IMR-90 (cell line): ENCODE measurements around the gene ARRB1. TPM values are rescaled to one million over a fixed set of nuclear protein-coding genes. Genes with fewer than 3 reads are reported as not detected.

ENCODE experiments used
- ATAC-seq: fragments of 200-7000 bp; cut with Tn5 transposase; 2 replicates; pipeline ENCODE4 v1.9.1; 2020; ENCODE audit warnings: low read depth, mild to moderate bottlenecking, moderate library complexity
- BruUV-seq: library from RNA; stranded (reverse); fragments of 400-500 nt; replicated peaks from 2 replicates; lab custom pipeline; 2021; lab: Mats Ljungman, UMichigan
- CTCF ChIA-PET: fragments of 300-600 bp; formaldehyde crosslinking; extraction: SDS; loops from one replicate; lab custom pipeline; 2021; ENCODE audit warnings: antibody characterized with exemption; lab: Yijun Ruan, JAX
- POLR2A ChIA-PET: fragments of 300-600 bp; sonication (Branson Sonifier 250); formaldehyde crosslinking; loops from one replicate; lab custom pipeline; 2022; ENCODE audit warnings: antibody characterized with exemption; ENCODE audit not compliant: unreplicated experiment; lab: Charles Lee
- DNase-seq: peaks from one replicate; pipeline ENCODE4 v3.0.0; 2013
- H2AFZ ChIP-seq: replicated peaks from 2 replicates; pipeline ENCODE3; 2013; ENCODE audit warnings: low read length, mild to moderate bottlenecking; ENCODE audit not compliant: poor library complexity
- H2AK5ac ChIP-seq: 2 replicates; pipeline ENCODE4 v1.6.1; 2013; ENCODE audit warnings: low read depth, low read length, inconsistent platforms
- H2AK9ac ChIP-seq: replicated peaks from 2 replicates; pipeline ENCODE3; 2013; ENCODE audit warnings: mild to moderate bottlenecking, low read depth, low read length, moderate library complexity; ENCODE audit not compliant: poor library complexity
- H2BK120ac ChIP-seq: 2 replicates; pipeline ENCODE4 v1.6.1; 2013; ENCODE audit warnings: low read depth, low read length, inconsistent platforms
- H2BK15ac ChIP-seq: 3 replicates; pipeline ENCODE4 v1.6.1; 2013; ENCODE audit warnings: low read depth, low read length, inconsistent platforms
- H2BK20ac ChIP-seq: 2 replicates; pipeline ENCODE4 v1.6.1; 2013; ENCODE audit warnings: low read depth, mild to moderate bottlenecking, inconsistent platforms, low read length, moderate library complexity
- H2BK5ac ChIP-seq: 2 replicates; pipeline ENCODE4 v1.6.1; 2013; ENCODE audit warnings: mild to moderate bottlenecking, low read depth, low read length, inconsistent platforms; ENCODE audit not compliant: poor library complexity, severe bottlenecking
- H3K14ac ChIP-seq: replicated peaks from 2 replicates; pipeline ENCODE4 v1.6.1; 2013; ENCODE audit warnings: low read depth, low read length, inconsistent platforms
- H3K18ac ChIP-seq: 2 replicates; pipeline ENCODE4 v1.6.1; 2013; ENCODE audit warnings: low read depth, low read length, control low read depth
- H3K23ac ChIP-seq: 2 replicates; pipeline ENCODE4 v1.6.1; 2013; ENCODE audit warnings: low read depth, low read length, inconsistent platforms
- H3K27ac ChIP-seq: 2 replicates; pipeline ENCODE4 v1.5.1; 2013; ENCODE audit warnings: mild to moderate bottlenecking, control low read depth, low read length; ENCODE audit not compliant: insufficient read depth
- H3K27me3 ChIP-seq: 2 replicates; pipeline ENCODE4 v1.6.1; 2013; ENCODE audit warnings: low read length; ENCODE audit not compliant: control insufficient read depth, insufficient read depth
- H3K36me3 ChIP-seq: 2 replicates; pipeline ENCODE4 v1.6.1; 2013; ENCODE audit warnings: low read length, mixed read lengths; ENCODE audit not compliant: control insufficient read depth, insufficient read depth
- H3K4ac ChIP-seq: 2 replicates; pipeline ENCODE4 v1.6.1; 2013; ENCODE audit warnings: low read depth, low read length, inconsistent platforms
- H3K4me1 ChIP-seq: 2 replicates; pipeline ENCODE4 v1.6.1; 2013; ENCODE audit warnings: low read length, mixed read lengths; ENCODE audit not compliant: control insufficient read depth, insufficient read depth
- H3K4me2 ChIP-seq: 2 replicates; pipeline ENCODE4 v1.6.1; 2013; ENCODE audit warnings: low read depth, mild to moderate bottlenecking, control low read depth, low read length, moderate library complexity
- H3K4me3 ChIP-seq: 2 replicates; pipeline ENCODE4 v1.5.1; 2013; ENCODE audit warnings: low read depth, mild to moderate bottlenecking, control low read depth, low read length, moderate library complexity; ENCODE audit not compliant: insufficient read depth
- H3K56ac ChIP-seq: 2 replicates; pipeline ENCODE4 v1.6.1; 2013; ENCODE audit warnings: low read length, inconsistent platforms; ENCODE audit not compliant: insufficient read depth; ENCODE audit errors: extremely low read depth
- H3K79me1 ChIP-seq, 2 experiments: 2 replicates each; pipeline ENCODE4 v1.6.1; 2013; ENCODE audit warnings: low read length in 2 of 2, inconsistent platforms in 1 of 2, low read depth in 1 of 2
- H3K9ac ChIP-seq: 2 replicates; pipeline ENCODE4 v1.6.1; 2013; ENCODE audit warnings: low read depth, low read length, control low read depth
- H3K9me1 ChIP-seq: 2 replicates; pipeline ENCODE4 v1.6.1; 2013; ENCODE audit warnings: low read length, inconsistent platforms; ENCODE audit not compliant: insufficient read depth
- H3K9me3 ChIP-seq: 2 replicates; pipeline ENCODE4 v1.6.1; 2013; ENCODE audit warnings: low read length; ENCODE audit not compliant: control insufficient read depth, insufficient read depth
- H4K20me1 ChIP-seq: 2 replicates; pipeline ENCODE4 v1.6.1; 2013; ENCODE audit warnings: low read length, inconsistent platforms; ENCODE audit not compliant: insufficient read depth
- H4K5ac ChIP-seq: 2 replicates; pipeline ENCODE4 v1.6.1; 2013; ENCODE audit warnings: mild to moderate bottlenecking, low read depth, low read length, control low read depth
- H4K8ac ChIP-seq, 2 experiments: 2 replicates each; pipeline ENCODE4 v1.6.1; 2013; ENCODE audit warnings: low read depth in 2 of 2, low read length in 2 of 2, control low read depth in 1 of 2, inconsistent platforms in 1 of 2
- H4K91ac ChIP-seq: 2 replicates; pipeline ENCODE4 v1.6.1; 2013; ENCODE audit warnings: low read depth, low read length, inconsistent platforms; ENCODE audit not compliant: insufficient read depth
- SMC3 ChIP-seq: fragments of 150-350 bp; IDR thresholded peaks from 2 replicates; pipeline ENCODE4 v1.6.1; 2016; ENCODE audit warnings: low read depth, mild to moderate bottlenecking, antibody characterized with exemption, low read length, moderate library complexity
- WGBS, 2 experiments: methylation state at CpG; one replicate each; pipeline versions ENCODE4 v1.1.5 to v1.1.7; 2013; ENCODE audit warnings: missing lambda C conversion rate in 2 of 2; ENCODE audit not compliant: insufficient read length in 1 of 2; ENCODE audit errors: extremely low coverage in 2 of 2; 5-methylcytosine and 5-hydroxymethylcytosine counted together
- dilution Hi-C: fragments of 300-500 bp; cut with HindIII; formaldehyde crosslinking; loops from one replicate; pipeline ENCODE4 v1.14.3; 2018; ENCODE audit warnings: low sequenced_read_pairs; ENCODE audit not compliant: unreplicated experiment
- in situ Hi-C: fragments of 300-500 bp; cut with MboI; formaldehyde crosslinking; loops from 3 replicates; pipeline ENCODE4 v1.14.3; 2019; ENCODE audit warnings: low sequenced_read_pairs, inconsistent platforms, mixed read lengths
- intact Hi-C: fragments of 100-400 bp; cut with micrococcal nuclease; formaldehyde crosslinking; loops from 2 replicates; pipeline ENCODE4 v1.10.0; 2022
- polyA plus RNA-seq, 3 experiments: library from polyadenylated mRNA; depleted of rRNA; stranded (reverse); fragments of >200 nt; gene quantifications; 2 replicates each; pipeline ENCODE4 v1.2.3, GENCODE V29; 2012; ENCODE audit warnings: low replicate concordance in 1 of 3
- total RNA-seq: library from RNA; depleted of rRNA; stranded (reverse); fragments of >200 nt; gene quantifications from 2 replicates; pipeline ENCODE4 v1.2.3, GENCODE V29; 2012

The ARRB1 gene
- total and polyA plus RNA-seq, 2 of the 4 experiments (the other 2 are of a cell fraction): 11.0 to 17.4 TPM

- DNase-seq: no peak
- Histone ChIP-seq H2BK20ac (no peak overlapping the region), H3K9ac (no peak overlapping the region), H4K8ac (no peak overlapping the region), H3K36me3 (no peaks in the 10 kb centered on the region), H4K91ac (no peak overlapping the region), H3K9me1 (no peaks in the 10 kb centered on the region), H2BK5ac (no peak overlapping the region), H3K4me2 (no peak overlapping the region), H2BK15ac (no peak overlapping the region), H3K79me1 (no peaks in the 10 kb centered on the region), H2BK120ac (no peak overlapping the region), H2AFZ (no peak overlapping the region), H3K27ac (no peak overlapping the region), H3K4me1 (no peaks in the 10 kb centered on the region), H3K18ac (no peak overlapping the region), H3K9me3 (peaks cover 3% of the 10 kb centered on the region), H3K23ac (no peak overlapping the region), H4K20me1 (no peaks in the 10 kb centered on the region), H4K5ac (no peak overlapping the region), H3K56ac (no peak overlapping the region), H3K27me3 (peaks cover 29% of the 10 kb centered on the region), H2AK5ac (no peak overlapping the region), H3K4ac (no peak overlapping the region), H2AK9ac (no peak overlapping the region), H3K14ac (no peak overlapping the region), H3K4me3 (no peak overlapping the region)
- POLR2A ChIA-PET: no interaction called here
- dilution Hi-C loops: no loop called here
- in situ Hi-C loops: loop anchor here (5.0 kb wide), 3 partner anchors 102 to 322 kb away; no protein-coding TSS in a partner anchor
- intact Hi-C loops: loop anchor here (5.0 kb wide), 1 partner anchor 302 kb away; the partner anchor contains the start of genes SPCS2 and XRRA1
- 50% methylated on average over 2 of the region's 3 CpGs; no CpG with 5 or more reads in 1 of the 2 experiments for WGBS, 2 experiments
- TF ChIP-seq SMC3: no peak
- no peak for ATAC-seq
- no TSS peak for BruUV-seq
- CTCF ChIA-PET: interaction anchor here (1.3 kb wide), 2 partner anchors 8 to 227 kb away, joined by 3 to 4 read pairs; no protein-coding TSS in a partner anchor
Measured at GRCh38 chr11:75249704-75250103, 101.8 kb downstream of the ARRB1 start.
